SK-N-SH (cell line): ENCODE data around the gene PDHX.

Experiments
- CTCF ChIP-seq: fragments of 200-600 bp; sonication (generic); IDR thresholded peaks from 2 replicates; pipeline ENCODE4 v1.6.1; 2017; ENCODE audit warnings: antibody characterized with exemption, mild to moderate bottlenecking, moderate library complexity
- RFX5 ChIP-seq: IDR thresholded peaks from 2 replicates; pipeline ENCODE4 v1.6.1; 2012; ENCODE audit warnings: mild to moderate bottlenecking, improper control_type of control experiment, low read length
- YY1 ChIP-seq: IDR thresholded peaks from 2 replicates; pipeline ENCODE4 v1.4.0; 2012; ENCODE audit warnings: low read depth, mild to moderate bottlenecking

GRCh38 chr11:34978236-34979191, 62.1 kb downstream of the PDHX start:
- no peak for TF ChIP-seq CTCF
- TF ChIP-seq YY1, result no peak
- no peak for TF ChIP-seq RFX5
